EH (cell line): Measurements from ENCODE around the gene MICAL3.
"Not testable (repeated sequence)": the region's sequence is repeated elsewhere in the genome, so short reads cannot be mapped to it uniquely, and the experiment has no call there.

Experiments used
- DNase-seq: peaks from one replicate; pipeline ENCODE4 v3.0.0-alpha.2; 2015; ENCODE audit warnings: low read depth

MICAL3 gene

GRCh38 chr22:17780116-17780740 lies 244.1 kb downstream of the MICAL3 start:
- no peak for DNase-seq

GRCh38 chr22:17779286-17780115 lies 244.9 kb downstream of the MICAL3 start:
- DNase-seq = no peak

- DNase-seq = no peak
These were observed 245.9 kb downstream of the MICAL3 start for GRCh38 chr22:17778412-17778976.

- DNase-seq = no peak
These were observed 246.7 kb downstream of the MICAL3 start for GRCh38 chr22:17777717-17778044.

GRCh38 chr22:17777005-17777716 lies 247.2 kb downstream of the MICAL3 start:
- no peak for DNase-seq

- DNase-seq = no peak
These were observed 248.4 kb downstream of the MICAL3 start for GRCh38 chr22:17775781-17776465.

GRCh38 chr22:17774926-17775685 lies 249.3 kb downstream of the MICAL3 start:
- no peak for DNase-seq

GRCh38 chr22:17774206-17774925 lies 250.0 kb downstream of the MICAL3 start, which contains the start of gene BID:
BID (minus strand) TSS chr22:17774469; CDS start chr22:17750116, 24,353 bp downstream.
- peak; percentile 53 for DNase-seq

GRCh38 chr22:17773606-17774205 lies 250.7 kb downstream of the MICAL3 start:
- DNase-seq = peak; percentile 44

GRCh38 chr22:17772958-17773605 lies 251.3 kb downstream of the MICAL3 start:
- DNase-seq = peak; percentile 65

- DNase-seq = peak; percentile 61
These were observed 252.0 kb downstream of the MICAL3 start for GRCh38 chr22:17772249-17772957.

- DNase-seq = no peak
These were observed 253.9 kb downstream of the MICAL3 start for GRCh38 chr22:17770180-17771077.

GRCh38 chr22:17769716-17770082 lies 254.7 kb downstream of the MICAL3 start:
- no peak for DNase-seq

GRCh38 chr22:17769013-17769715 lies 255.2 kb downstream of the MICAL3 start:
- no peak for DNase-seq

GRCh38 chr22:17767233-17768065 lies 256.9 kb downstream of the MICAL3 start:
- no peak for DNase-seq

- DNase-seq = not testable (repeated sequence)
These were observed 259.5 kb downstream of the MICAL3 start for GRCh38 chr22:17764852-17765251.
